Muscle of arm (tissue), 12 donors: ENCODE data around the gene CSTF3. TPM values are rescaled to one million over a fixed set of nuclear protein-coding genes. Genes with fewer than 3 reads are reported as not detected.

ENCODE experiments used
- DNase-seq: peaks from one replicate; pipeline ENCODE4 v3.0.0-alpha.2; 2013
- polyA plus RNA-seq, 12 donors: library from polyadenylated mRNA; unstranded; fragments of 120-200 nt; gene quantifications; one replicate each; pipeline ENCODE4 v1.2.1, GENCODE V29; 2013; ENCODE audit not compliant: insufficient read length in 12 of 12

The CSTF3 gene
- polyA plus RNA-seq, 12 donors, result 28.6 to 52.0 (median 39.4) TPM; not detected in 1

GRCh38 chr11:33045551-33046255 is 115.6 kb downstream of the CSTF3 start:
- DNase-seq, result no peak

GRCh38 chr11:33044285-33044756 is 117.0 kb downstream of the CSTF3 start:
- no peak for DNase-seq

GRCh38 chr11:33043221-33043830 is 118.0 kb downstream of the CSTF3 start:
- no peak for DNase-seq

GRCh38 chr11:33040862-33041453 is 120.3 kb downstream of the CSTF3 start:
- no peak for DNase-seq

- peak; percentile 30 for DNase-seq
Observed at GRCh38 chr11:33040033-33040861, 121.0 kb downstream of the CSTF3 start.

GRCh38 chr11:33039274-33040032 is 121.8 kb downstream of the CSTF3 start, which contains the start of gene TCP11L1:
Gene TCP11L1 (plus strand): TSS chr11:33039572. CDS start chr11:33043774, 4,202 bp downstream.
- DNase-seq, result peak; percentile 97

GRCh38 chr11:33035011-33035410 is 126.3 kb downstream of the CSTF3 start:
- DNase-seq, result no peak

Other genes starting within 250 kb of the CSTF3 start
- gene DEPDC7, start 145.6 kb downstream of the CSTF3 start, polyA plus RNA-seq, result 10 to 100 TPM in 10 of 12 donors, 1 to 10 TPM in 1, not detected in 1; 9.5 to 27.1 (median 16.3) TPM
- 10 to 100 TPM in 10 of 12 donors, 1 to 10 TPM in 1, not detected in 1; 8.8 to 21.1 (median 12.2) TPM for gene TCP11L1, start 121.9 kb downstream of the CSTF3 start, polyA plus RNA-seq
- 100 to 1,000 TPM in 2 of 12 donors, 10 to 100 TPM in 9, not detected in 1; 52.0 to 121 (median 87.4) TPM for gene HIPK3, start 95.9 kb upstream of the CSTF3 start, polyA plus RNA-seq
- gene KIAA1549L, start 214.6 kb upstream of the CSTF3 start, polyA plus RNA-seq, result 1 to 10 TPM in 11 of 12 donors, not detected in 1; 1.1 to 2.3 (median 1.4) TPM